Measurements from ENCODE around the gene DUT.
"Not testable (repeated sequence)": the region's sequence is repeated elsewhere in the genome, so short reads cannot be mapped to it uniquely, and the experiment has no call there.

DUT gene

DNA sequence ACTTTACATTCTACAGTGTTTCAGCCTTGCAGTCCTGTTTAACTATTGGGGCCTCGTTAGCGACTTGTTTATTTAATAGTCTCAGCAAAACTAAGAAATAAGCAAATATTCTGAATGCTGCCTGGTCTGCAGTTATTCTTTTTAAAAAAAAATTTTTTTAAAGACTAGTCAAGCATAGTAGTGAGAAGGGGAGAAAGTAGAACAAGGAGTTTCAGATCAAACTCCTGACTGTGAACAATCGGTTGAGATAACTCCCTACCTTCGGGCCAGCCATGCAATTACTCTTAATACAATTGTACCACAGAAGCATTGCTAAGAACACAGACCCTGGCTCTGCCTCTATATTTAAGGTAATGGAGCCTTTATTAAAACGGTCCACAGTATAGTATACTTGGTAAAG lies 5.8 kb upstream of the DUT start:
- DNase-seq (ENCODE audit: extremely low spot score, insufficient read length, low read depth) (no peak), FAIRE-seq (no peak)

DNA sequence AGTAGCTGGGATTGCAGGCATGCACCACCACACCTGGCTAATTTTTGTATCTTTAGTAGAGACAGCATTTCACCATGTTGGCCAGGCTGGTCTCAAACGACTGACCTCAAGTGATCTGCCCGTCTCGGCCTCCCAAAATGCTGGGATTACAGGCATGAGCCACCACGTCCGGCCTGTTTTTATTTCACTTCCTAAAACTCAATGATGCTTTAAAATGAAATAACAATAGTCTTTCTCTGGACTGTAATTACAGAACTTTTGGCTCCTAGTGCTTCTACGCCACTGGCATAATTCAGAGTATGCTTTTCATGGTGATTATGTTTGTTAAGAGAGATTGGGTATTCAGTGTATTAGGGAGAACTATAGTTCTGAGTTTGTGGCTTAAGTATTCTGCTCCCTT lies 5.0 kb upstream of the DUT start:
- not testable (repeated sequence) for DNase-seq (ENCODE audit: extremely low spot score, insufficient read length, low read depth); FAIRE-seq

DNA sequence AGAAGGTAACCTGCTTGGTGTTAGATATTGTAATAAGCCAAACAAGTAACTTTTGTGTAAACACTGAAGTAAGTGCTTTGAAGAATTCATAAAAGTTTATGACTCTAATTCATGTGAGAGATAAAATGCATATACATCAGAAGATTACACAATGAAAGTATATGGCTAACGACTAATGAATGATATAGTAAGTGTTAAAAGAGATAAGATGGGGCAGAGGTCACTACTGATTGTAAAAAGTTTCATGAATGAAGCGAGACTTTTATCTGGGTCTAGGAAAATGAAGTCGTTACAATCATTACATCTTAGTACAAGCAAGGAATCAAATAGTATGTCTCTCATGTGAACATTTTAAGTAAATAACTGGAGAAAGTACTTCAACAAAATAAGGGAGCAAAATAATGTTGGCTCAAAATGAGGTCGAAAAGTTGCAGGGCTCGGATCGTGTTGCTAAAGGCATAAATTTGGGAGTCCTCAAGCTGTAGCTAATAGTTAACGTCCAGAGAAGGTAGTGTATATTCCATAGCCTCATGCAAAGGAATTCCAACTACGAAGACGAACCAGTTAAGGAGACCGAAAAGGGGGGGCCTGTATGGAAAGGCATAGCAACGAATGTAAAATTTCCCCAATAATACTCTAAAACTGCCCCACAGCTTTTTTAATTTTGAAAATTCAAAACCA lies 984 bp upstream of the DUT start:
- FAIRE-seq, result peak; percentile 33
- no peak for DNase-seq (ENCODE audit: extremely low spot score, insufficient read length, low read depth)

DNA sequence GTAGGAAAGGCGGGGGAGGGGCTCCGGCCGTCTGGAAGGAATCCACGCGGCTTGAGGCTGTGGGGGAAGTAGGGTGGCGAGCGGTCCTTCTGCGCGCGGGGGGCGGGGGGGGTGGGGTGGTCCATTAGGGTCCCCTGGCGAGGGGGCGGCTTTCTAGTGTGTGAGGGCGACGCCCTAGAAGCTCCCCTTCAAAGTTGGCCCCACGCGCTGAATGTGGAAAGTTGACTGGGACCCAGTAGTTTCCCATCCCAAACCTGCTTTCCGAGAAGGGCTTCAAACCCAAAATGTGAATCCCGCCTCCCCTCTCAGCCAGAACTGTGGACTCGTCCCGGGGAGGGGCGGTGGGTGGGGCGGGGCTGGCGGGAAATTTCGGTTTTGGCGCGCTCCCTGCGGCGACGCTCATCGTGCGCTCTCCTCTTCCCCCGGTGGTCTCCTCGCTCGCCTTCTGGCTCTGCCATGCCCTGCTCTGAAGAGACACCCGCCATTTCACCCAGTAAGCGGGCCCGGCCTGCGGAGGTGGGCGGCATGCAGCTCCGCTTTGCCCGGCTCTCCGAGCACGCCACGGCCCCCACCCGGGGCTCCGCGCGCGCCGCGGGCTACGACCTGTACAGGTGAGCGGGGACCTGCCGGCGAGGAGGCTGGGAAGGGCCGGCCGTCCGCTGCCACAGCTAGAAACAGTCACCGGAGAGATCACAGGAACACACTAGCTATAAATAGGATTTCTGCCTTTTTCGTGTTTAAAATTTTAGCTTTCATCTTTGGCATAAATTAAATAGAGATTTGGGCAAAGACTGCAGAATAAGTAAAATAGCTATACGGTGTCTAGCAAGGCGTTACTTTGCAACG lies 790 bp downstream of the DUT start:
- DNase-seq (ENCODE audit: extremely low spot score, insufficient read length, low read depth) (peak; percentile 48), FAIRE-seq (no peak)

DNA sequence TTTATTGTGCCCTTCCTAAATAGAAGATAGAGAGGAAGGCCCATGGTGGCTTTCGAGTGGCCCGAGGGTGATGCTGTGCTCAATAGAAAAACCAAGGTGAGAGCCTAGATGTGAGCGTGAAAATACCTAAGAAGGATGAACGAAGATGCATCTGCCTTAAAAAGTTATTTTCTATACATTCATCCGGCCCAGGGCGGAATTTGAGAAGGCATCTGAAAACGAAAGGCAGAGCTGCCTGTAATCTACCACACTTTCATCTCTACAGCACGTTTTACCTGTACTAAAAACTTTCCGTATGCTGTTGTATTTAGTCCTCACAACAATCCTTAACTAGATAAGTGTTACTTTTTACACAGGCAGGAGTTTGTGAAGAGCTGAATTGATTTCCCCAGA lies 1.4 kb downstream of the DUT start:
- no peak for DNase-seq (ENCODE audit: extremely low spot score, insufficient read length, low read depth)
- FAIRE-seq, result peak; percentile 39

DNA sequence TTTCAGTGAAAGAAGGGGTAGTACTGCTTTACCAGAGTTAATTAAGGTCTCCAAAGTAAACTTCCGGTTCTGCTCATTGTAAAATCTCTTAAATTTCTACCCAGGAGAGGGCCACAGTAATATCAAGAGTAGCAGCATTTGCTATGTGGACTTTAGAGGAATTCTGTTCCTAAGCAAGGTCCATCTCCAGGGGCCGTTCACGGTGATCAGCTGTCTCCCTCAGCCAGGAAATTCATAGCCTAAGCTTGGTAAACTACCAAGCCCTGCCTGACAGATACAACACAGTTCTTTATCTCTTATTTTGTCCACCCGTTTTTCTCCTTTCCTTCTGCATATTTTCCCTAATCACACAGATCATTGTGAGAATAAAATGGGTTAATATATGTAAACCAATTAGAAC lies 2.3 kb downstream of the DUT start:
- FAIRE-seq, result no peak
- DNase-seq (ENCODE audit: extremely low spot score, insufficient read length, low read depth), result no peak

DNA sequence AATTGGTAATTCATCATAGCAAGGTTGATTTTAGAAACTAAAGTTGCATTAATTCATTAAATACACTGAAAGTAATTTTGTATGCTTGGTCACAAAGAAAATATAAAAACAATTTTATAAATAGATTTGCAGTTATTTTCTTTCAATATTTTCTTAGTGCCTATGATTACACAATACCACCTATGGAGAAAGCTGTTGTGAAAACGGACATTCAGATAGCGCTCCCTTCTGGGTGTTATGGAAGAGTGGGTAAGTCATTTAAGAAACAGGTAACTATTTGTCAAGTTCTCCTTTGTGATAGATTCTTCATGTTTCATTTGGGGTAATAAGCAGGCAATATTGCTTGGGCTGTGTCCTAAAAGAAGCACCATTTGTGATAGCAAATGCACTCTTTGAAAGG lies 3.0 kb downstream of the DUT start:
- FAIRE-seq (no peak), DNase-seq (ENCODE audit: extremely low spot score, insufficient read length, low read depth) (no peak)

DNA sequence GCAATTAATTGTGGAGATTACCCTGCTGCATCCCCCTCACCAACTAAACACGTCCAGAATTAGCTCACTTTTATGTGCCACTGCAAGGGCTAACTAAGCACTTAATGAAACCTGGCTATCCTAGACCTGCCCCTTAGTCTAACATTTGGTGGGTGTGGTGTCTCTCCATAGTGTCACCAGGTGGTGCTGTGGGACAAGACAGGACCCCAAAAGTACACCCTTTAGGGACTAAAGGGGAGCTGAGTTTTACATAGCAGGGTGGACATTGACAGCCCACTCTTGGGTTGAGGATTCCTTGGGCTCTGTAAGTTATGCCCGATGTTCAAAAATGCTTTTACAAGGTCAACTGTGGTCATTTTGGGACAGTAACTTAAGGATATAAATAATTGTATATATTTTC lies 5.7 kb downstream of the DUT start:
- DNase-seq (ENCODE audit: extremely low spot score, insufficient read length, low read depth) (no peak), FAIRE-seq (peak; percentile 55)

DNA sequence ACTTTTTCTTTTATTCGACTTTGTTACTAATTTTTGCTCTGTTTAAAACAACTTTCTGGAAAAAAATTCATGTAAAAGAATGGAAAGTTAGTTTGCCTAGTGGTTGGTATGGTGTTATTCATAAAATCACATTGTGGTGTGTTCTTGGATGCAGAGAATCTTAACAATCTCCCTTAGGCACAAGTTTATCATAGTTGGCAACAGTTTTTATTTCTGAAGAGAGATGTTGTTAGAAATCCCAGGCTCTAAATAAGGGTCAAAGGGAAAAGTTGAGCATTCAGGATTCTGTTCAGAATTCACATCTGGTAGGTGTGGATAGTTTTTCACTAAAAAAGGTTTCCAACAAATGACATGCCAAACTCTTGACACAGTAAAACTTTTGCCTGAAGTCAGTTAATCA lies 6.4 kb downstream of the DUT start:
- DNase-seq (ENCODE audit: extremely low spot score, insufficient read length, low read depth) (no peak), FAIRE-seq (no peak)

DNA sequence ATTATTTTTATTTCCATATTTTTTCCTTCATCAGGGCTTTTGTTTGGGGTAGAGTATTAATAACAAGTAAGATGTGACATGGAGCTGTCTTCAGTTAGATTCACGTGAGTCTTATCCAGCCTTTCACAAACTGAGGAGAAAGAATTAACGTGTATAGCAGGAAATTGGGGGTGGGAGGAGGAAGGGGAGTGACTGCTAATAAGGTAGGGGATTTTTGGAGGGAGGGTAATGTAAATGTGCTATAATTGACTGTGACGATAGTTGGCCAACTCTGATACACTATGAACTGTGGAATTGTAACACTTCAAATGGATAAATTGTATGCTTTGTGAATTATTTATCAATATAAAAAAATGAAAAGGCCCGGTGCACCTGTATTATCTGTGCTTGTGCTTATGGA lies 8.9 kb downstream of the DUT start:
- DNase-seq (ENCODE audit: extremely low spot score, insufficient read length, low read depth), result no peak
- no peak for FAIRE-seq

DNA sequence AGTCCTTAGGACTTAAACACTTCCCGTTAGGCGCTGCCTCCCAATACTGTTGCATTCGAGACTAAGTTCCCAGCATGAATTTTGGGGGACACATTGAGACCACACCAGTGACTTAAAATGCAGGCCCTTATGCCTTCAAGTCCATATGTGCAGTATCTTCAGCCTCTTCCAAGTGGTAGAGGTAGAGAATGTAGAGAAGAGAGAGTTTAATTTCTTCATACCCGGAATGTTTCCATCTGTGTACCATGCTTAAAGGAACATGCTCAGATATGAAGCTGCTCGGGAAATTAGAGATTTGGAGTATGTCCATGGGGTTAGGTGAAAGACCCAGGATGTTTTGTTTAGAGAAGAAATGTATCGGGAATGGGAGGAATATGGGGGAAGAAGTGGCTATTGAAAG lies 12.6 kb downstream of the DUT start:
- no peak for FAIRE-seq
- no peak for DNase-seq (ENCODE audit: extremely low spot score, insufficient read length, low read depth)

DNA sequence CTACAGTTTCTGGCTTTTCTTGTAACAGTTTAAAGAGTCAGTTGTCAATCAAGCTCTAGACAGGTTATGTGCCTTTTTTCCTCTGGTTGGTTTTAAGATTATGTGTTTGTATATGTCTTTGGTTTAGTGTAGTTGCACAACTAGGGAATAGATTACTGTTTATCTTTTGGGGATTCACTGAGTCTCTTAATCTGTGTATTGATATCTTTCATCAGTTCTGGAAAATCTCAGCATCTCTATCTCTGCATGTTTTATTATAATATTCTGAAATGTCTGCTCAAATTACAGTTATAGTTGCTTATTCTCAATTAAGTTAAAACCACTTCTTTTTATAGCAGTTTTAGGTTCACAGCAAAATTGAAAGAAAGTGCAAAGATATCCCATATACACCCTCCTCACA lies 14.3 kb downstream of the DUT start:
- no peak for DNase-seq (ENCODE audit: extremely low spot score, insufficient read length, low read depth)
- FAIRE-seq, result no peak

DNA sequence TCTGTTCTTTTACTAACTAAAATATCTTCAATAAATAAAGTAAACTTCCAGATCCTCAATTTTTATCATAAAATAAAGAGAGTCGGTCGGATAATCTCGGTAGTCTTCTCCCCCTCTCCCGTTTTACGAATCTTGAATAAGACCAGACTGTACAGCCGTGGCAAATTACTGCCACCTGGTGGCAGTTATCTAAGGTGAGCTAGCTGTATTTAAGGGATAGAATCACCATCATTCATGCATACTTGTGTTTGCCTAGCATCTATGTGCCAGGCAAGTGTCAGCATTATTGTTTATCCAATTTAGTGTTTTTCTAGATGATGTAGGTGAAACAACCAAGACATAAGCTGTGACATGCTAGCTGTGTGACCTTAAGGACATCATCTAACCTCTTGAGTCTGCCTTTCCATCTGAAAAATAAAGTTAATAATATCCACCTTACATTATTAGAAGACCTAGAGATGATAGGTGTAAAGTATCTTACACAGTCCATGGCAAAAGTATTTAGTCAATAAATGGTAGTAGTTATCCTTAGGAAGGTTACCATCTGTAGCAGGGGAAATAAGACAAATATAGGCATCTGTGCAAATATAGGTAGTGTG lies 21.3 kb downstream of the DUT start:
- peak; percentile 87 for FAIRE-seq

DNA sequence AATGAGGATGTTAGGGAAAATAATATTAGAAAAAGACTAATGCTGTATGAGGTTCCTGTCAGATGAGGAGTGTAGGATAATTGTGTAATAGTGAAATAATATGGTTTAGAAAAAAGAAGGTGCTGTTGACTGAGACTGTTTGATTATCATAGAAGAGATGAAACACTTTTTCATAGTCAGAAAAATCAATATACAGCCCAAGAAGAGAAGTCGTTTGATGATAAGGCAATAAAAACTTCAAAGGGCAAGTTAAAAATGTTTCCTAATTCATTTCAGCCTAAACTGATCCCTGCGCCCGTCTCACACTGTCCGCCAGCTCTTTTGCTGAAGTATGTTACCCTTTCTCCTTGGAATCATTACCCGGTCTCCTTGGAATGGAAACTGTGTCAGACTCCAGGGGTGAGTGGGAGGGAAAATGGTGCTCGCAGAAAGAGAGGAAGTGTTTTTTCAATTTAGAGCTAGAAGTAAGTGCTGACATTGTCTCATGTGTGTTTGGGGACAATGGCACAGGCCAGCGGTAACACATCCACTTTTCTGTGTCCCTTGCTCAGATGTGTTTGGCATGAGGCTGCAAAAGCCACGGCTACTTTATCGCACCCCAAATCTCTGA lies 23.6 kb downstream of the DUT start:
- FAIRE-seq, result no peak
- no peak for DNase-seq (ENCODE audit: extremely low spot score, insufficient read length, low read depth)

More for the DNA sequence above, 21.3 kb downstream of the DUT start:
- DNase-seq (ENCODE audit: extremely low spot score, insufficient read length, low read depth), result no peak

DNA sequence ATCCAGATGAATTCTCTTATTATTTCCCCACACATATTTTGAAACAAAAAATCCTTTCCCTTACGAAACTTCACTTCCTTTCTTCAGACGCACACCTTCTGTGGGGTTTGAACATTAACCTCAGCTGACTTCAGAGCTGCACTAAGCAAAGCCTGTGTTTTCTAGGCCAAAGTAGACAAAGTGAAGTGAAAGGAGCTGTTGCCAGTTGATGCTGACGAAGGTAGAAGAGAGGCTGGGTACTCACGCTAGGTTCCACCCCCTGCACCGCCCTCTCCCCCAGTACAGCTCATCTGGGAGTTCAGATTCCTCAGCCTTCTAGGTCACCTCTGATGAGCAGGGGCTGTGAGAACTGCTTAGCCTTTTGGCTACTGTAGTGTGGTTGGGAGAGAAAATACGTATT lies 24.1 kb downstream of the DUT start:
- DNase-seq (ENCODE audit: extremely low spot score, insufficient read length, low read depth) (no peak), FAIRE-seq (peak; percentile 54)

DNA sequence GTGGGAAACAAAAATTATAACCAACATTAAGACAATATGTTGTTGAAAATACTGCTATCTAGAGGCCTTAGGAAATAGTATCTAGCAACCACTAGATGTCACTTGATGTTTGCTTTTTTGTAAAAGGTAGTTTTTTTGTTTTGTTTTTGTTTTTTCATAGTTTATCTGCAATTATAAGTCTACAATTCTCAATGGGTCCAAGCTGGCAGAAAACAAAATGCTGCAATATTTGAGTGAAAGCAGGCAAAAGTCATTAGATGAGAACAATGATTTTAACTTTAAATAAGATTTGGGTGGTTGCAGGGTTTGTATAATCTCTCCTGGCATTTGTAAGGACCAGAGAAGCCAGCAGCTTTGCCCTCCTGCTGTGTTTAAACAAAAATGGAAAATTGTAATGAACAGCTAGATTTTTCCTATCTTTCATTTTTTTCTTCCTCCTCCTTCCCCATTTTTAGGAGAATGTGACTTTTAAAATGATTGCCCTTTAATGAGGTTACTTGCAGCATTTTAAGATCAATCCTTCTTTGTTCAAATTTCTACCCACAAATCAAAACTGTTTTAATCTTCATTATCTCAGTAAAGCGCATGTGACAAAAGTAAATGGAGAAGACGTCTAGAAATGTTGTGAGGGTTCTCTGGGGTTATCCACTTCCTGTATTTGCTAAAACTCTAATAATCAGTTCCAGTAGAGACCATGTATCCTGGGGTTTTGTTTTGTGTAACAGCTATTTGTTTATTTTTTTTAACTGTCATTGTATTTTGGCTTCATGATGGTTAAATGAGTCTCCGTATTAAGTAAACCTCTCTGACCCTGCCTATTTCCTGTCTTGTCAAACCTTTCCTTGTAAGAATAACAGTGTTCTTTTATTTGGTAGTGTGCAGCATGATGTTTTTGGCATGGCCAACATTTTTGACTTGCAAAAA lies 27.3 kb downstream of the DUT start:
- FAIRE-seq (peak; percentile 91), DNase-seq (ENCODE audit: extremely low spot score, insufficient read length, low read depth) (no peak)

DNA sequence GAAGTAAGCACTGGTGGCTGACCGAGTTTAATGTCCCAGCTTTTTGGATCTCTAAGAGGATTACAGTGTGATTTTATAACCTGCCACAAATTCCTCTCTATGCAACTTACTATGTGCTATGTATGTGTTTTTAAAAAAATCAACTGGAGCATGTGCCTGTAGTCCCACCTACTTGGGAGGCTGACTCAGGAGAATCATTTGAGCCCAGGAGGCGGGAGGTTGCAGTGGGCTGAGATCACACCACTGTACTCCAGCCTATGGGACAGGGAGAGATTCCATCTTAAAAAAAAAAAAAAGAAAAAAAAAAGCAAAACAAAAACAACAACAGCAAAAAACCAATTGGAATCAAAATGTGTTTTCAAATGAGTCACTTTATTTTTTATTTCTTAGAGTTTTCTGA lies 29.6 kb downstream of the DUT start:
- DNase-seq (ENCODE audit: extremely low spot score, insufficient read length, low read depth) (no peak), FAIRE-seq (peak; percentile 56)

DNA sequence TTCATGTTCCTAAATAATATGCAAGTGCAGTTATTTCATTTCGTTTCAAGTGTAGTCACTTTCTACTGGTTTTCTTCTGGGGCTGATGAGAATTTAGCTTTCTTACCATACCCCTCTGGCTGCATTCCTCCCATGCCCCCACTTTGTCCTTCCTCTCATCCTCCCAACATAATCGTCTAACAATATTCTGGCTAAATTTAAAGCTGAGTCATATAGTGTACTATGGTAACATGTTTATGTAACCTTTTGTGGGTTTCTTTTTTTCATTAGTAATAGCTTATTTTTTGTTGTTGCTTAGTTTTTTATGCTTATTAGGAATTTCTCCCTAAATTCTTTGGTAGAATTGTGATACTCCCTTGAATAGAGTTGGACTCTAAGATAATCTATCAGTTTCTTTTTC lies 30.5 kb downstream of the DUT start:
- FAIRE-seq (no peak), DNase-seq (ENCODE audit: extremely low spot score, insufficient read length, low read depth) (no peak)

DNA sequence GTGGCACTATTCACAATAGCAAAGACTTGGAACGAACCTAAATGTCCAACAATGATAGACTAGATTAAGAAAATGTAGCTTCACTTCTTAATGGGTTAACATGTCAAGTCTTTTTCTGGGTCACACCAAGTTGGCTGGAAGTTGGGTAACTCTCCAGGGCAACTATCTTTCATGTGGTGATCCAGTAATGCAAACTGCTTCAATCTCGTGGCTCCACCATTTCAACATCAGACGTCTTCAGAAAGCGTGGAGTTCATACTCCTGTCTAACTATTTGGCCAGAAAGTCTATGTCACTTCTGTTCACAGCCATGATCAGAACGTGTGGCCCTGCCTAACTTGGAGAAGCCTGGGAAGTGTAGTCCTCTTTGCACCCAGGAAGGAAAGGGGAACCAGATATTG lies 32.2 kb downstream of the DUT start:
- DNase-seq (ENCODE audit: extremely low spot score, insufficient read length, low read depth) (no peak), FAIRE-seq (no peak)

DNA sequence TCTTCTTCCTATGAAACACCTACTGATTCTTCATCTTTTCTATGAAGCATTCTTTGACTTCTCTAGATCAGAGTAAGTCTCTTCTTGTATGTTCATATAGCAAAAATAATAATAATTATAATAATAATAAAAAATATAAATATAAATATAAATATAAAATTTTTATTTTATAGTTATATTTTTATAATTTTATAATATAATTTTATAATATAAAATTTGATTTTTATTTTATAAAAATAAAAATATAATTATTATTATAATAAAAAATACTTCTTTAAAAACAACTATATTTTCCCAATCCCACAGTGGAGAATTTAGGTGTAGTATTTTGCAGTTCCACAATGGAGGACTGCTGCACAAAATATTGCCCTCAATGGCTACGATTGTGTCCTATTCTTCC lies 34.3 kb downstream of the DUT start:
- DNase-seq (ENCODE audit: extremely low spot score, insufficient read length, low read depth), result no peak
- FAIRE-seq, result no peak
